NB4 (cell line): ENCODE measurements around the gene MRPL10.
"Not testable (repeated sequence)": the region's sequence is repeated elsewhere in the genome, so short reads cannot be mapped to it uniquely, and the experiment has no call there.

Experiments
- DNase-seq: peaks from one replicate; pipeline ENCODE4 v3.0.0; 2010; ENCODE audit warnings: low read depth
- H3K4me3 ChIP-seq: one replicate; pipeline ENCODE4 v1.5.1; 2011; ENCODE audit warnings: mild to moderate bottlenecking, low read depth, low read length, moderate library complexity
- MYC ChIP-seq: IDR thresholded peaks from 2 replicates; pipeline ENCODE4 v1.6.1; 2011; ENCODE audit warnings: low read depth, low read length
- POLR2A ChIP-seq: IDR thresholded peaks from 2 replicates; pipeline ENCODE4 v1.6.1; 2011; ENCODE audit warnings: mild to moderate bottlenecking; ENCODE audit not compliant: insufficient read length; ENCODE audit errors: extremely low read depth
- TF ChIP-seq, protein P1 (sequence below): IDR thresholded peaks from one replicate; pipeline ENCODE4 v1.5.1; 2012; ENCODE audit warnings: low read depth, low read length
- TF ChIP-seq, protein P2 (sequence below): IDR thresholded peaks from 2 replicates; pipeline ENCODE4 v1.6.1; 2011; ENCODE audit warnings: low read depth, low read length

Gene MRPL10

DNA sequence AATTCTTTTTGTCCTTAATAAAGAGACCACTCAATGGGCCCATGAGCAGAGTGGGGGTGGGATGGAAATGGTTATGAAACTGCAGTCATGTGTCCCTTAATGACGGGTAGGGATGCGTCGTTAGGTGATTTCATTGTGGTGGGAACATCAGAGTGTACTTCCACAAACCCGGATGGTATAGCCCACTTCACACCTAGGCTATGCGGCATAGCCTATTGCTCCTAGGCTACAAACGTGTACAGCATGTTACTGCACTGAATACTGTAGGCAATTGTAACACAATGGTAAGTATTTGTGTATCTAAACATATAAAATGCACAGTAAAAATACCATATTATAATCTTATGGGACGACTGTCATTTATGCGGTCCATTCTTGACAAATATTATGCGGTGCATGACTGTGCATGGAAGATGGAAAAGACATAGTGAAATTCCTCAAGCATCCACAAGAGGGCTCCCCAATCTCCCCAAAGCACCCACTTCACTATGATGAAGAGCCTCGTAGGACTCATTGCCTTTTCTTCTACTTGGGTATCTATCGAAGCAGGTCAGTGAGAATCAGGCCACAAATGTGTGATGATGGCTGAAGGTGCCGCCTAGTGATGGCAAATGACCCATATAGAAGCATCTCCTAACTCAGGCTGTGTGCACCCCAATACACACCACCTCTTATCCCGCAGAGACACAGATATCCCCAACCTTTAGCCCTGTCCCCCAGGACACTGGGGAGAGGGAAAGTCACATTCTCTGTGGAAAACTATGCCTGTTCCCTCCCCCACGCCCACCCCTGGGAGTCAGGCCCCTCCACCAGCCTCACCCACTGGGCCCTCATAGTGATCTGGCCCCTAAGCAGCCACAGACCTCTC is 54.8 kb downstream of the MRPL10 start:
- DNase-seq = peak; percentile 67
- no peak overlapping the region for H3K4me3 ChIP-seq
- TF ChIP-seq, protein P1, sequence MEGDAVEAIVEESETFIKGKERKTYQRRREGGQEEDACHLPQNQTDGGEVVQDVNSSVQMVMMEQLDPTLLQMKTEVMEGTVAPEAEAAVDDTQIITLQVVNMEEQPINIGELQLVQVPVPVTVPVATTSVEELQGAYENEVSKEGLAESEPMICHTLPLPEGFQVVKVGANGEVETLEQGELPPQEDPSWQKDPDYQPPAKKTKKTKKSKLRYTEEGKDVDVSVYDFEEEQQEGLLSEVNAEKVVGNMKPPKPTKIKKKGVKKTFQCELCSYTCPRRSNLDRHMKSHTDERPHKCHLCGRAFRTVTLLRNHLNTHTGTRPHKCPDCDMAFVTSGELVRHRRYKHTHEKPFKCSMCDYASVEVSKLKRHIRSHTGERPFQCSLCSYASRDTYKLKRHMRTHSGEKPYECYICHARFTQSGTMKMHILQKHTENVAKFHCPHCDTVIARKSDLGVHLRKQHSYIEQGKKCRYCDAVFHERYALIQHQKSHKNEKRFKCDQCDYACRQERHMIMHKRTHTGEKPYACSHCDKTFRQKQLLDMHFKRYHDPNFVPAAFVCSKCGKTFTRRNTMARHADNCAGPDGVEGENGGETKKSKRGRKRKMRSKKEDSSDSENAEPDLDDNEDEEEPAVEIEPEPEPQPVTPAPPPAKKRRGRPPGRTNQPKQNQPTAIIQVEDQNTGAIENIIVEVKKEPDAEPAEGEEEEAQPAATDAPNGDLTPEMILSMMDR = peak; percentile 77
- no peak for TF ChIP-seq MYC

DNA sequence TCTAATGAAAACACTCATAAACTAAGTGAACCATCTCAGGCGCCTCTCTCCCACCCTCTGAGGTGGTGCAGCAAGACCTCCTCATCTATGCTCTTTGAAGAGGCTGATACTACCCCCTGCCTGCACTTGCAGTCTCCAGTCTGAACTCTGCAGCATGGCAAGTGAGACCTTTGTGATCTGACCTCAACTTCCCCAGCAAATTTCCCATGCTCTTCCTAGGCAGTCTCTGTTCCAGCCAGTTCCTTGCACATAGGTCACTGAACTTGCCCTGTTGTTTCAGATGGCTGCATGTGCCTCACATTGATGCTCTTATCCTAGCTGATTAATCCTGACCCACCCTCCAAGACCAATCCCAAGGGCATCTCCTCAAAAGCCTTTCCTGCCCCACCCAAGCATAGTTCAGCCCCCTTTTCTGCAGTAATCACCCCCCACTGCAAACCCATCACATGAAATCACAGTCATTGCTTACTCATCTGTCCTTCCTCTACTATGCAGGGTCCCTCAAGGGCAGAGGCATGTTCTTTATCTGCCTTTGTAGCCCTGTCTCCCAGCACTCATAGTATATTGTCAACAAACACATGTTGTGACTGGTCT is 56.3 kb downstream of the MRPL10 start:
- TF ChIP-seq, protein P1 = no peak
- TF ChIP-seq, protein P2, sequence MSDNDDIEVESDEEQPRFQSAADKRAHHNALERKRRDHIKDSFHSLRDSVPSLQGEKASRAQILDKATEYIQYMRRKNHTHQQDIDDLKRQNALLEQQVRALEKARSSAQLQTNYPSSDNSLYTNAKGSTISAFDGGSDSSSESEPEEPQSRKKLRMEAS = no peak
- TF ChIP-seq POLR2A (no peak), MYC (no peak)
- DNase-seq = no peak
- H3K4me3 ChIP-seq = no peak overlapping the region

DNA sequence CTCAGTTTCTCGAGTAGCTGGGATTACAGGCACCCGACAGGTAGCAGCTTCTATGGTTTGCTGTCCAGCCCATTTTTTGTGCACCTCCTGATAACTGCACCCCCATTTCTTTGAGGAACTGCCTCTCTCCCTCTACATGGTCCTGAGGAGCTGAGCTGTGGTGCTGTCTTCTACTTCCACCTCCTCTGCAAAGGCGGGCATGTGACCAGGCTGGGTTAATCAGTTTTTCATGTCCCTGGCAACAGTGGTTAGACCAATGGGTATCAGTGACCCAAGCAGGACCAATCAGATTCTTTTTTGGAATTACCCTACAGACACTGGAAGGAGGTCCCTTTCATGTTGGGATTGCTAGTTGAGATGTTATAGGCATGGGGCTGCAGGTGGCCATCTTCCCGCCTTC is 57.0 kb downstream of the MRPL10 start:
- TF ChIP-seq, protein P2 = no peak
- H3K4me3 ChIP-seq = no peak overlapping the region
- DNase-seq = no peak

DNA sequence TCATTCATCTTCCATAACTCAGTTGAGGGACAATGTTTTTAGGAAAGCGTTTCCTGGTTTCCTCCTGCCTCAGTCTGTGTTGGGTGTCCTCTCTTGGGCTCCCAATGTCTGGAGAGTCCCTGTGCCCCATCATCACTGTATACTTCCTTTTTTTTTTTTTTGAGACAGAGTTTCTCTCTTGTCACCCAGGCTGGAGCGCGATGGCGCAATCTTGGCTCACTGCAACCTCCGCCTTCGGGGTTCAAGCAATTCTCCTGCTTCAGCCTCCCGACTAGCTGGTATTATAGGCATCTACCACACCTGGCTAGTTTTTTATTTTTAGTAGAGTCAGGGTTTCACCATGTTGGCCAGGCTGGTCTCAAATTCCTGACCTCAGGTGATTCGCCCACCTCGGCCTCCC is 57.7 kb downstream of the MRPL10 start:
- H3K4me3 ChIP-seq = not testable (repeated sequence)
- DNase-seq = peak; percentile 59
